Esophagus squamous epithelium (tissue), 4 donors: ENCODE measurements around the gene AXIN1.
A peak's percentile ranks its signal among the peaks of the same experiment; 100 is the strongest.

Source experiments
- CTCF ChIP-seq, 6 experiments: fragments of 450-650 bp in 4 of 6; fragments of 200-600 bp in 2 of 6; sonication (generic) in 2 of 6; IDR thresholded peaks; one replicate each; pipeline ENCODE4 v1.5.1; 2016 to 2019; ENCODE audit warnings: antibody characterized with exemption in 6 of 6, mild to moderate bottlenecking in 4 of 6, moderate library complexity in 4 of 6
- POLR2A ChIP-seq, 4 donors: fragments of 450-650 bp; IDR thresholded peaks; one replicate each; pipeline ENCODE4 v1.6.1; 2017; ENCODE audit warnings: antibody characterized with exemption in 4 of 4, mild to moderate bottlenecking in 4 of 4, moderate library complexity in 3 of 4

DNA sequence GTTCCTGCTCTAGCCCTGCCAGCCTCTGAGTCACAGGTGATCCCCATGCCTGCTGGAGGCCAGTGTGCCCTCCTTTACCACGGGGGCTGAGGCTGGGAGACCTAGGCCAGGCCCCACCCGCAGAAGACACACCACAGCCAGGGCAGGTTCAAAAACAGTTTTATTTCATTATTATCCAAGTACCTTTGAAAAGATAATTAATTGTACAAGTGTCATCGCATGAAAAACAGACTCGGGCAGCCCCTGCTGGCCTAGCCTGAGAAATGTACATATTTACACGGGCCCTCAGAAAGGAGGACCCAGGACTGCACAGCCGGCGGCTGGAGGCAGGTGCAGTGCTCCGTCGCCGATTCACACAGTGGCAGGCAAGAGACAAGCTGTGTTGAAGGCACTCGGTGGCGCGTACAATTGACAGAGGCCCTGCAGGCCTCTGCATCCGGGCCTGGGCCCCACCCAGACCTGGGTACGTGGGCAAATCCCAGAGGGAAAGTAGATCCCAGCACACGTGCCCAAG lies 65.2 kb downstream of the AXIN1 start:
- TF ChIP-seq CTCF (IDR thresholded peaks at IDR 0.05) = peak in 1 of 6 experiments; percentile 30
- TF ChIP-seq POLR2A (IDR thresholded peaks at IDR 0.05) = no peak
